Cerebellar nuclear complex (tissue), 1 donor: ENCODE results near the gene RGS9.
A peak's percentile ranks its signal among the peaks of the same experiment; 100 is the strongest.
"Not testable (repeated sequence)": the region's sequence is repeated elsewhere in the genome, so short reads cannot be mapped to it uniquely, and the experiment has no call there.

ENCODE experiments used
- DNase-seq, 2 experiments: peaks; one replicate each; lab custom pipeline; 2025; lab: John Stamatoyannopoulos, UW

Gene RGS9

DNA sequence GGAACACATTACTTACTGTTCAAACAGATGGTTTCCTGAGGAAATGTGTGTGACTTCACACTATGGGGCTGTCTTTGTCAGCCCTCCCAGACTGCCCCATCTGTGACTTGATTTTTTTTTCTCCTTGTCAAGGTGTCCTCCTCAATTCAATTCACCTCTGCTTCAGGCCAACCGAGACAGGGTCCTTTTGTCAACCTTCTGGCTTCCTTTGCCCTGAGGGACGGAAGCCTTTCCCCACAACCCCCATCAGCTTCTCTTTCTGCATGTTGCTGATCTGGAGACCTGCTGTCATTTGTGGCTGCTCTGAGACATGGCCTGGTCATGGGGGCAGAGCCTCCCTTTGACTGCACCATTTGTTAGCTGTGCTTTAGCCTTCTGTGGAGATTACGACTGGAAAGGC is 21.3 kb upstream of the RGS9 start:
- DNase-seq: peak in 1 of 2 experiments; percentile 22

DNA sequence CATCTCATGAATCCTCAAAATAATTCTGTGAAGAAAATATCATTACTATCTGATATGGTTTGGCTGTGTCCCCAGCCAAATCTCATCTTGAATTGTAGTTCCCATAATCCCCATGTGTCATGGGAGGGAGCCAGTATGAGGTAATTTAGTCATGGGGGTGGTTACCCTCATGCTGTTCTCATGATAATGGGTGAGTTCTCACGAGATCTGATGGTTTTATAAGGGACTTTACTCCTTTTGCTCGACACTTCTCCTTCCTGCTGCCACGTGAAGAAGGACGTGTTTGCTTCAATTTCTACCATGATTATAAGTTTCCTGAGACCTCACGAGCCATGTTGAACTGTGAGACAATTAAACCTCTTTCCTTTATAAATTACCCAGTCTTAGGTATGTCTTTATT is 20.7 kb upstream of the RGS9 start:
- DNase-seq: not testable (repeated sequence)

DNA sequence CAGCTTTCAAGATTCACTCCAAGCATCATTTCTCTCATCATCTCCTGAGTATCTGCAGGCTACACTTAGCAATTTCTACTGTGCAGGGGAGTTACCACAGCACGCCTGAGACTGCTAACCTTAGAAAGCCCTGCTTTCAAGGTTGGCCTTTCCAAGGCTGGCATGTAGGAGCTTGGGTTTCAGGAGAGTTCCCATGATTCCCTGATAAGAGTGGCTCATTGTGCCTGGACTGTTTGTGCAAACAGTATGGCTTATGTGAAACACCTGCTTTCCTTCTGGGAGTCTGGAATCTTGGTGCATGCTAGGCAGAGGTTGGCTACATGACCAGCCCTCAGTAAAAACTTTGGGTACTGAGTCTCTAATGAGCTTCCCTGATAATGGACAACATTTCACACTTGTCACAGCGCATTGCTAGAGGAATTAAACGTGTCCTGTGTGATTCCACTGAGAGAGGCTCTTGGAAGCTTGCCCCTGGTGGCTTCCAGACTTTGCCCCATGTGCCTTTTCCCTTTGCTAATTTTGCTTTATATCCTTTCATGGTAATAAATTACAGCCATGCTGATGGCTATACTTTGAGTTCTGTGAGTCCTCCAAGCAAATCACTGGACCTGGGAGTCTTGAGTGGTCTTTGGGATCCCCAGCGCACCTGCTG is 19.7 kb upstream of the RGS9 start:
- no peak for DNase-seq

DNA sequence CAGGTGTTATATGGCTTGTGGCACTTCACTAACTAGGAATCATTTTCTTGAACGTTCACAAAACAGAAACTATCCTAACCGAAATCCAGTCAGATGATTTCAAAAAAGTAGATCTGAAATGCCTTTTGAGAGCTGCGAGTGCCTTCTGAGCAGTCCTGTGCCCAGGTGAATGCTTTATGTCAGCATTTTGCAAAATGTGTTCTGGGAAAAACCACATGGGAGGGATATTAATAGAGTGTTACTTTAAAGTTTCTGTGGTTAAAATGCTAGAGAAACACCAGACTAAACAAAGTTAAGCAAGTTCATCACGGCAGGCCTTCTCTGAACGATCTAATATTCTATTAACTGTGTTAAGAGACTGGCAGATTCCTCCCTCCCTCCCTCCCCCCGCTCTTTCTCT is 15.8 kb upstream of the RGS9 start:
- no peak for DNase-seq

DNA sequence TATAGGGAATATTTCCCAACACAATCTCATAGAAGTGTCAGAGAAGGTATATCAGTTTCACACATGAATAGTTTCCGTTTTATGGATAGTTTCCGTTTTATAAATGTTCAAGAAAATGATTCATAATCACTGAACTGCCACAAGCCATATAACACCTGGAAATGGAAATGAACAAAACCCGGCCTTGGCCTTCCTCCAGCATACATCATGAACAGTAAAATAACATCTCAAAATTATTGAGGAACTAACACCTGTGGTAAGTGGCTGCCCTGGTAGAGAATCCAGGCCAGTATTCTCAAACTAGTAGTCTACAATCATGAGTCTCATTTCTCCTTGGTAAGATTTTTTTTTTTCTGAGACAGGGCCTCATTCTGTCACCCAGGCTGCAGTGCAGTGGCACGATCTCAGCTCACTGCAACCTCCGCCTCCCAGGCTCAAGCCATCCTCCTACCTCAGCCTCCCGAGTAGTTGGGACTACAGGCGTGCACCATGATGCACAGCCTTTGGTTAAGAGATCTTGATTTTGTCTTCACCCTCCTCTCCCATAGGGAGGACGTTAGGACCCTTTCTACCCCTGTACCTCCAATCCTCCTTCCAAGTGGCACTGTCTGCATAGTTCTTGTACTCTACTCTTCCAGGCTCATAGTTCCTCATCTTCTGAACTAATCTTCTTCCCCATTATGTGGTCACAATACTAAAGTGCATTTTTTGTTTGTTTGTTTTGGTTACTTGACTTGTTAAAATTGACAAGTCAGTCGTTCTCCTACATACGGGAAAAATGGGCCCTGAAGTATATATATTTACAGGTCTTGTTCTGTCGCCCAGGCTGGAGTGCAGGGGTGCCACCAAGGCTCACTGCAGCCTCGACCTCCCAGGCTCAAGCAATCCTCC is 15.0 kb upstream of the RGS9 start:
- no peak for DNase-seq

DNA sequence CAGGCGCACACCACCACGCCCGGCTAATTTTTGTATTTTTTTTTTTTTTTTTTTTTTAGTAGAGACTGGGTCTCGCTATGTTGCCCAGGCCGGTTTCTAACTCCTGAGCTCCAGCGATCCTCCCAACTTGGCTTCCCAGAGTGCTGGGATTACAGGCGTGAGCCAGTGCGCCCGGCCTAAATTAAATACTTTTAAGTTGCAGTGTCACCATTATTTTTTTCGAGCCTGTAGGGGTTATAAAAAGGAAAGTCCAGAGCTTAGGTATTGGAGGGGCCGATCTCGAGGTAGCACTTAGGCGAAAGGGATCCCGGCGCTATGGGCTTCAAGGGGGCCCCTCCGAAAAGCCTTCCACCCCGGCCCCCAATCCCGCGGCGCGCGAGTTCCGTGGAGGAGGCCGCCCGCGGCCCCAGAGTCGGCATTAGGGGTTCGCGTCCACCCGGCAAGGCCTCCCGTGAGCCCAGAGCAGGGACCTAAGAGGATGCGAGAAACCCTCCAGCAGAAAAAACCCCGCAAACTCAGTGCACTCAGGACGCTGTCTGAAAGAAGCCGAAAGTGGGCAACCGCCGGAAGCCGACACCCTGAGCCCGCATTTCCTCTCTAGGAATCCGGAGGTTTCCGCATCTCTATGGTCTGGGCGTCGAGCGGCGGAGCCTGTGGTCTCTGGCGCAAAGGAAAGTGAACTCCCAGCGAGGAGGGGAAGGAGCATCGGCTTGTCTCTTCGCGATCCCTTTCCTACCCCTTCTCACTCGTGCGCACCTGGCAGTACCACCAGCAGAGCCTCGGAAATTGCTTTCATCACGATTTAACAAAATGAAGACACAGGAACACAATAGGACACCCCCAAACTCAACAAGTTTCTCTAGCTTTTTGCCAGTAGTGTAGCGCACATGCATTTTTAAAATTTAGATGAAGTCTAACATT is 14.1 kb upstream of the RGS9 start:
- DNase-seq: peak in 1 of 2 experiments; percentile 55

DNA sequence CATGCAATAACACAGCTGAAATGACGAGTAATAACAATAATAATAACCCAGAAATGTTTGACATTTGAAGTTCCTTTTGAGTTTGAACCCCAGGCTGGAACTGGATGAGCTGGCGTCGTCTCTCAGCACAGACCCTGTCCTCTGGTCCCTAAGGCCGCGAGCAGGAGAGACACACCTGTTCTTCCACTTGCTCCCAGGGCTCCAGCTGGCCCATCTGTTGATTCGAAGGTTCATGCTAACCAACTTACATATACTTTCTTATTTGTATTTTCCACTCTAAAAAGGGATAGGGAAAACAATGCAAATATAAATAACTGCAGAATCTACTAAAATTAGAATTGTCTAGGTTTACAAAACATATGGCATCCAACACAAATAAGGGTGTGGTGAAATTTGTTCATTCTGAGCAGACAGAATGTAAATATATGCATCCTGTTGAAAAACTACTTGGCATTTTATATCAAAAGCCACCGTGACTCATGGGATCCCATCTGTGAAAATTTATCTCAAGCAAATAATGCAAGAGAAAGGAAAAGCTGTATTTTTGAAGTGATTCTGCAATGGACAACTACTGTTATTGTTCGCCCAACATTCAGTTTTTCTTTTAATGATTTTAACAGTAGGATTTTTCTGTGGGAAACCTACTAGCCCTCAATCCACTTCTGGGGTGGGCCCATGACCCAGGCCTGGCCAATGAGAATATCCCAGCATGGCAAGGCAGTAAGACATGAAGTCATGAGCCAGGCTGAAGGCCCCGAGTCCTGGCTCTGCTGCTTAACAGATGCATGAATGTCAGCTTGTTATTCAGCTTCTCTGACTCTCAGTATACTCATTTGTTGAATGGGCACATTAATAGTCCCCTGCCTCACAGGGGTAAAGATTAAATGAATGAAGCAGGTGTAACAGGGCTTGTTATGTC is 13.2 kb upstream of the RGS9 start:
- no peak for DNase-seq

DNA sequence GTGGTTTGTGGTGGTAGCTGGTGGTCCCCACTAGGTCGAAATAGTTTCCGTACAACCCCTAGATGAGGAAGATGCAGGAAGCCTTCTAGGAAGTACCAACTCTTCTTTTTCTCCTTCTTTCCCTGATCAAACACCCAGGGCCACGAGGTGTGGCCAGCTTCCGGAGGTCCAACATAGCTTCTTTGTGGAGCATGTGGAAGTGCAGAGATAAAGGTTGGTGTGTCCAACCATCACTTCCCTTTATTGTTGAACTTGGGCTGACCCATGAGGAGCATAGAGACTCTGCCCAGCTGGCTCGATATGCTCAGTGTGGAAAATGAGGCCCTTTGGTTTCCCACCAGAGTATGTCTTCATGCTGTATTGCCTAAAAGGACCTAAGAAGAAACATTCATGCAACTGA is 6.3 kb upstream of the RGS9 start:
- DNase-seq: no peak

DNA sequence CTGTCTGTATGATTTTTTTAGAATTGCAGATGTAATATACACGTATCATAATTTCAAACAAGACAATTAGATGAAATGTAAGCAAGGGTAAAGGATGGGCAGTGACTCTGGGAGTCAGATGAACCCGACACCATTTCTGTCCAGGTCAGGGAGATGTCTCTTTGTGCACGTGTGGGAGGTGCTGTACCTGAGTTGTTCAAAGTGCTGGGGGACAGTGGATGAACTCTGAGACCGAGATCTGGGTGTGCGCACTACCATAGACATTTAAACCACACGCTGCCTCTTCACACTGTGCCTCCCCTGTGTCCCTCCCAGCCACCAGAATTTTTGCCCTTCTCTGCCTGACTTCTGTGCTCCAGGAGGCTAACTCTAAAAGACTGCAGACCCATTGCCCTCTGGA is 5.9 kb upstream of the RGS9 start:
- DNase-seq: no peak

DNA sequence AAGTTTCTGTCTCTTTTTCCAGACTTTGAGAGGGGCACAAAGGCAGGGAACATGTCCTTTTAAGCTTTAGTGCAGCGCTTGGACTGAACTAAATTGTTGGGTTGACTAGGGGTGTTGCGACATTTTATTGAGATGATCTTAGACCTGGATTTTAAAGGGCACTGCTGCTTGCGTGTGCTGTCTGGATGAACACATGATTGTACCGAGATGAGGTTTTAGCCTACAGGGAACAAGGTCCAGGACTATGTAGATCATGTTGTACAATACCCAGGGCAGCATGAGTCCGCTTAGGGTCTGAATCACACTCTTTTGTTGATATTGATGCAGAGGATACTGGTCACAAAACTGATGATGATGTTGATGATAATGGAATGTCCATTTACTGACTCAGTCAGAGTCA is 5.2 kb upstream of the RGS9 start:
- DNase-seq: no peak

DNA sequence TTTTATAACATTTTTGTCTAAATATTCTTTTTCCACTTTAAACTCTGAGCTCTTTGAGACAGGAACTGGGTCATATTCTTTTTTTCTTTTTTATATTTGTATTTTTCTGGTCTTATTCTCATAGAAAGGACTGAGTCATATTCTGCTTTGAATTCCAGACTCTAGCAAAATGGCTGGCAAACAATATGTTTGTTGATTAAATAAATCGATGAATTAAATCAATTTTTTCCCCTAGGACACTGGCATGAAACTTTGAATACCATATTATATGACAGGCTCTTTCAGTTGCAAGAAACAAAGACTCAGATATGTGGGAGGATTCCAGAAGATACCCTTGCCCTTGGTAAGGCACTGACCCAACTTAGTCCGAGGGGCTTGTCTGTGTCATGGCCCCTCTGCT is 3.1 kb upstream of the RGS9 start:
- DNase-seq: no peak

DNA sequence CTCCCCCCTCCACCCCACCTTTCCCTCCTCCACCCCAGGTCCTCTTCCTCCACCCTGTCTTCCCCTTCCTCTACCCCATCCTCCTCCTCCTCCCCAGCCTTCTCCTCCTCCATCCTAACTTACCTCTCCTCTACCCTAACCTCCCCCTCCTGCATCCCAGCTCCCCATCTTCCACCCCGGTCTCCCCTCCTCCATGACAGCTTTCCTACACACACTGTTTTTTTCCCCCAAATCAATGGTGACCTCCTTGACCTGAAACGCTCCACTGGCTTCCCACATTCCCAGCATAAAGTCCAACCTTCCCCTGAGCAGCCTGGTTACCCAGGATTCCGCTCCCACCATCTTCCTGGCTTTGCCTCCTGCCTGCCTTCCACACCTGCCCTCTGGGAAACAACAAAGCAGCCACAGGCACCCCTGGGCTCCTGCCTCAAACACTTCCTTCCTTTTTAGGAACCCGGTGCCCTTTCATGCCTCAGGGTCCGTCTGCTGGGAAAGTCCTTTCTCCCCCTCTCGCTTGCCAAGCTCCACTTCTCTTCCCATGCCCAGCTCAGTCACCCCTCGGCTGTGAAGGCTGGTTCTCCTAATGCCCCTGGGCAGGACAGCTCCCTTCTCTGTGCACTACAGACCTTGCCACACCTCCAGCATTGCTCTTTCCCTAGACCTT is 2.1 kb downstream of the RGS9 start:
- no peak for DNase-seq

DNA sequence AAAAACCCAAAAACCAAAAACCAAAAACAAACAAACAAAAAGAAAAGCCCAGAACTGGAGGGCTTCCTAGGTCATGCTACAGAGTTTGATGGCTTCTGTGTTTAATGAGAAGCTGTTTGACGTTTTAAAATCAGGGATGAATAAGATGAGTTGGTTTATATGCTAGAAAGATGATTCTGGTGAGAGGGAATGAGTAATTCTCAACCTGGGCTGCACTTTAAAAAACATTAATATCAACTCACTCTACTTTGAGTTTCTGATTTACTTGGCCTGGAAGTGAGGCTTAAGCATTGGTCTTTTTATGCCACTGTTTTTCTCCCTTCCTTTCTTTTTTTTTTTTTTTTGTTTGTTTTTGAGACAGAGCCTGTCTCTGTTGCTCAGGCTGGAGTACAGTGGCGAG is 5.1 kb downstream of the RGS9 start:
- DNase-seq: no peak

DNA sequence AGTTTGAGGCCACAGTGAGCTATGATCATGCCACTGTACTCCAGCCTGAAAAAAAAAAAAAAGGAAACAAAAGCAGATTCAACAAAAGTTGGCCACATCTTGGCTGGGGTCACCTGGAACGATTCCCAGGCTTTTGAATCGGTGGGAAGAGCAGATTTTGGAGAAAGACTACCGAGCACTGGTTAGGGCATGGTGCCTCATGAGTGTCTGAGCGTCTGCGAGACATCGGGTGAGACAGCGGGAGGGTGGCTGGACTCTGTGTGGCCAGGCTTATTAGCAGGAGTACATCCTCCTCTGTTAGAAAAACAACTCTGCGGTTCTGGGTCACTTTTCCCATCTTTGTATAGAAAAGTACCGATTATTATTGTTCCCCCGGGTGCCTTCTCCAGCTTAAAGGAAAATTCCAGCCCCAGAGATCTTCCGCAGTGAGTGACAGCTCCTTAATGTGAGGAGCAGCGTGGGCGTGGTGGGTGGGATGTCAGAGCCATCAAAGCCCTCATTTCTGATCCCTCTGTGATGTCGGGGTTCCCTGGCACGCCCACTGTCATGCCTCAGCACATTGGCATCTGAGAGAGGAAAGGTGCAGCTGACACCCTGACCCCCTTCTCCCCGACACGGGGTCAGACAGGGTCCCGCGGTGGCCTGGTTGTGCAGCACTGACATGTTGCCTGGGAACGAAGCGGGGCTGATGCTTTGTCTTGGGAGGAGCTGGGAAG is 6.9 kb downstream of the RGS9 start:
- DNase-seq: no peak

DNA sequence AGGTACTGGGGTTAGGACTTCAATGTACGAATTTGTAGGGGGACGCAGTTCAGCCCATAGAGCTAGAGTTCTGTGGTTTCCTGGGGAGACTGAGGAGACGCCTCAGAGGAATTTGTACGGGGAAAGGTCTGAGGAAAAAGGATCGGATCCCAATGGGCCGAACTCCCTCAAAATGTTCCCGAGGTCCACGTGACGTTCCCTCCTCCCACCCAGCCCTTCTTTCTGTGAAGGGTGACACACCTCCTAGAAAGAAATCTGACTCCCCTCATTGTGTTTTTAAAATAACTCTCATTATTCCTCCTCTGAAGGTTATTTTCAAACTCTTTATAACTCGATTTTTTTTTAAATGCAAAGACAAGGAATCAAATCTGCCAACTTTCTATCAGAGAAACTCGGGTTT is 8.6 kb downstream of the RGS9 start:
- DNase-seq: no peak

DNA sequence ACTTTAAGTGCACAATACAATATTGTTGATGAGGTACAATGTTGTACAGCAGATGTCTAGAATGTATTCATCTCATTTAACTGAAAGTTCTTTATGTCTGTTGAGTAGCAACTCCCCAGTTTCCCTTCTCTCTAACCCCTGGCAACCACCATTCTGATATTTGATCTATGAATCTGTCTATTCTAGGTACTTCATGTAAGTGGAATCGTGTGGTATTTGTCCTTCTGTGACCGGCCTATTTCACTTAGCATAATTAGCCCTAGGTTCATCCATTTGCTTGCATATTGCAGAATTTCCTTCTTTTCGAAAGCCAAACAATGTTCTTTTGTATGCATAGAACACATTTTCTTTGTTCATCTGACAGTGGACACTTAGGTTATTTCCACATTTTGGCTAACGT is 10.8 kb downstream of the RGS9 start:
- DNase-seq: no peak

DNA sequence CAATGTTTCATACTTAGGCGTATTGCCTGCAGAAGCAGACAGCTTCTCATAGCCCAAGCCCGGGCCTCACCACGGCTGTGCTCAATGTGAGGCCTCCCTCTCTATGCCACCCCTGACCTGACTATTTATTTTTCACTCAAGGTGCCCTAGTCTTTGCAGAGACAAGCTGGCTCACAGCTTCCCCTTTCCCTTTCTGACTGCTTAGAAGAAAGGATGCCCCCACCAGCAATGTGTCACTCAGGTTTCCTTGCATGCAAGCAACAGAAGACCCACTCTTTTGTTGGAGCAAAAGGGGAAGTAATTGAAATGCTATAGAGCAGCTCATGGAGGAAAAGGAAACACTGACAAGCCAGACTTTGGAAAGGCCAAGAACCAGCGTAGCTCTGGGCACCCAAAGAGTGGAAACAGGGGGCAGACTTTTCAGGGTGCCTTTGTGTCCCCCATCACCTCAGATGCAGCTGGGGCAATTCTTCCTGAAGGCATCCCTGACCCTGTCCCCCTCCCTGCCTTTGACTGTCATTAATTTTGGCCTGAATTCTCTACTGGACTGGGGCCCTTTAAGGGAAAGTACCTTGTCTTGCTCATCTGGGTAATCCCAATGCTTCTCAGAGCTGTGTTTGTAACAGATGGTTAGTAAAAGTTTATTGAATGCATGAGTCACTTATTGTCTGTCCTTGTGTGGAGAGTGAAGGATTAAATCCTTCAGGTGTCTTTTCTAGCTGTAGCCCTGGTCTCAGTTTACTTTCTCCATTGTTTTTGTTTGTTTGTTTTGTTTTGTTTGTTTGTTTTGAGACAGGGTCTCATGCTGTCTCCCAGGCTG is 17.8 kb downstream of the RGS9 start:
- no peak for DNase-seq

DNA sequence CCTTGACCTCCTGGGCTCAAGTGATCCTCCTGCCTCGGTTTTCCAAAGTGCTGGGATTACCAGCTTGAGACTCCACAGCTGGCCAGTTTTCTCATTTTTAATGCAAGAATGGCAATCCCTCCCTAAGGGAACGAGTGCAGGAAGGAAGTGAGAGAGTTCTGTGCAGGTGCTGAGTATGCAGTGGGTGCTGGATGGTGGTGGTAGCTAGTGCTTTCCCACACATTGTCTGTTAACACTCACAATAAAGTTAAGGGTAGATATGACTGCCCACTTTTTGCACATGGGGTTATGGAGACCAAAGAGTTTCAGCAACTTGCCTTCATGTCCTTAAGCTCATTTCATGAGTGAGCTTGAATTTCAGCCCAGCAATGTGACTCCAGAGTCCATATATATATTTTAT is 18.5 kb downstream of the RGS9 start:
- DNase-seq: no peak

DNA sequence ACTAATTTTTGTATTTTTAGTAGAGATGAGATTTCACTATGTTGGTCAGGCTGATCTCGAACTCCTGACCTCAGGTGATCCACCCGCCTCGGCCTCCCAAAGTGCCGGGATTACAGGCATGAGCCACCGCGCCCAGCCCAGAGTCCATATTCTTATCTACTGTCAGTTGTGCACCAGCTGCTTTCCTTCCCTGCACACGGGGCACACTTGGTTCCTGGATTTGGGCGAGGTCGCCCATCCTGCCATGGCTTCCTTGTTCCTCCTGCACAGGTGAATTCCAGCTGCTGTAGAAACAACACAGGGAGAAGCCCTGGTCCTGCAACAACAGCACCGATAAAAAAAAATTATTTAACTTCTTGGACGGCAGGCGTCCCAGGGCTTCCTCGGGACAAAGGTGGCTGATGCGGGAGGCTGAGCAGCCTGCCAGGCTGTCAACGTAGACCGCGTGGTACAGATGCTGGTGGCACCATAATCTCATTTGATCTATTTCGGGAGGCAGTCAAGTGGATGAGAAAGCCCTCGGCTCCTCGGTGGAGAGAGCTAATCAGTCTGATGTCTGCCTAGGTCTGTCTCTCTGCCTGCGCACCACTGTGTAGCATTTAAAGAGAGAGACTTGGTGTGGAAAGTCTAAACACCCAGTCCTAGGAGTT is 19.1 kb downstream of the RGS9 start:
- DNase-seq: no peak
